Measurements from ENCODE around the gene KRTAP4-12. TPM values are rescaled to one million over a fixed set of nuclear protein-coding genes. Genes with fewer than 3 reads are reported as not detected.
"Not testable (repeated sequence)": the region's sequence is repeated elsewhere in the genome, so short reads cannot be mapped to it uniquely, and the experiment has no call there.

KRTAP4-12 gene
- polyA plus RNA-seq, 12 donors = not detected

DNA sequence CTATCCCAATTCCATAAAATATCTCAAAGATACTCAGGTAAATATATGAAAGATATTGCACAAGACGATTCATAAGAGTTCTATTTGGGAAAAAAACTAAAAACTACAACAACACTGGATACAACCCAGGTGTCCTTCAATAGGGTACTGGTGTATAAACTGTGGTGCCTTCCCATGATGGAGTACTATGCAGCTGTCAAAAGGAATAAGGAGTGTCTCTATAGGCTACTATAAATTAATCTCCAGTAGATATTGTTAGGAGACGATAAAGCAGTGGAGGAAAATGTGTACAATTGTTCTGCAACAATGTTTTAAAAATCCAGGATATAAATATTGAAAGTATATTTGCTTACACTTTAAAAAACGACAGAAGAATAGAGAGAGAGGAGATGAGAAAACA, 2.4 kb upstream of the KRTAP4-12 start:
- no peak for DNase-seq

DNA sequence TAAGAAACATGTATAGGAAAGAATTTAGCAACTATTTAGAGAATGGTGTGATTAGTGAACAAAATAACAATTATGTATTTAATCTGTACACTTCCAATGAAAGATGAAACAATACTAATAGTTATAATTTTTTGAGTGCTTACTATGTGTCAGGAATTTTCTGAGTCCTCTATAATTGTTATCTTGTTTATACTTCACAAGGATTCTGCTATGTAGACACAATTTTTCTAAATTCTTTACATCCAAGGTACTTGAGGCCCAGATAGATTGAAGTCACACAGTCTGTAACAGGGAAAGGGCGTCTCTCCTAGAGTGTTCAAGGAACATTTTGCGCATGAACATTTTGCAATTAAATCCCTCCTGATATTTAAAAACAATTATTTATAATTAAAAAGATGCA, 1.1 kb upstream of the KRTAP4-12 start:
- DNase-seq = no peak

GRCh38 chr17:41123292-41123990, 541 bp downstream of the KRTAP4-12 start:
- DNase-seq = not testable (repeated sequence)

- DNase-seq = no peak
Observed at GRCh38 chr17:41121742-41122141, 2.2 kb downstream of the KRTAP4-12 start.

- DNase-seq = peak; percentile 1
Observed at GRCh38 chr17:41119696-41120690, 4.0 kb downstream of the KRTAP4-12 start.

DNA sequence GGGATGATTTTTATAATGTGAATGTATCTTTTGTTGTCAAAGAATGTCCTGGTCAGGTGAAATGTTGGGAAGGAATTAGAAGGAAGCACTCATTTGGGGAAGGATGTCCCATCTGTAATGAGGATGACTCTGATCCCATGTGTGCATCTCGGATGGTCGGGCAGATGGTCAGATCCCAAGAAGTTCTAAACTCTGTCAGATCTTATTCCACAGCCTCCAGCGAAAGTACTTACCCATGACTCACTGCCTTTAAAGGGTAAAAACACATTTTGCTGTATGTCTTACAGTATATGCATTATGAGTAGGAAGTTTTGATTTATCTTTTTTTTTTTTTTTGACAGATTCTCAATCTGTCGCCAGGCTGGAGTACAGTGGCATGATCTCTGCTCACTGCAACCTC, 5.3 kb downstream of the KRTAP4-12 start:
- DNase-seq = no peak

- DNase-seq = not testable (repeated sequence)
Observed at GRCh38 chr17:41117846-41118386, 6.1 kb downstream of the KRTAP4-12 start, which contains the start of gene KRTAP4-11. KRTAP4-11 (minus strand) TSS chr17:41118373; CDS start chr17:41118315, 58 bp downstream.

GRCh38 chr17:41116297-41116696, 7.7 kb downstream of the KRTAP4-12 start:
- no peak for DNase-seq

GRCh38 chr17:41111151-41111885, 12.7 kb downstream of the KRTAP4-12 start:
- no peak for DNase-seq

DNA sequence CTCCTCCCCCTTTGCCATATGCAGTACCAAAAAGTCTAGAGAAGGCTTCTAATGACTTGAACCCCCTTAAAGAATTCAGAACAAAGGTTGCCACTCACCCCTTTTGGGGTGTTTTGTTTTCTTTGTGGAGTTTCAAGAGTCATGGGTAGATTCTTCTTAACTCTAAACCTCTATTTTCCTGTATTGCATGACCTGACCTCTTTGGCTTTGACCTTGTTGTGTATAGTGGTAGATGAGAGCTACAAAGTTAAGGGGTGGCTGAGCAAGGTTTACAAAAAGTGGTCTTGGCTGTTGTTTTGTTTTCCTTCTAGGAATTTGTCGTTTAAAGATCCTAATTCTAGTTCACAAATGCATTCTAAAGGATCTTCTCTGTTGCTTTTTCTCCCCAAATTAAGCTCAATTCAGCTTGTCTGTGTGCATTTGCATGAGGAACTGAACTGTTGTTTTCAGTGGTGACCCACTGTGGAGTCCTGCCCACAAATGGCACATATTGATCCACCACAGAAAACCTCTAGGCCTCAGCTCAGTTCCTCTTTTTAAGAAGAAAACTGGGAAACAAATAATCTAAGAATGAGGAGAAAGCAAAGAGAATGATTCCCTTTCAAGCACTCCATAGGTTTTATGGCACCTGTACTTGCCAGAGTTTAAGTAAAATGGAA, 15.1 kb downstream of the KRTAP4-12 start:
- DNase-seq = not testable (repeated sequence)

- DNase-seq = no peak
Observed at GRCh38 chr17:41107941-41108450, 16.0 kb downstream of the KRTAP4-12 start.

DNA sequence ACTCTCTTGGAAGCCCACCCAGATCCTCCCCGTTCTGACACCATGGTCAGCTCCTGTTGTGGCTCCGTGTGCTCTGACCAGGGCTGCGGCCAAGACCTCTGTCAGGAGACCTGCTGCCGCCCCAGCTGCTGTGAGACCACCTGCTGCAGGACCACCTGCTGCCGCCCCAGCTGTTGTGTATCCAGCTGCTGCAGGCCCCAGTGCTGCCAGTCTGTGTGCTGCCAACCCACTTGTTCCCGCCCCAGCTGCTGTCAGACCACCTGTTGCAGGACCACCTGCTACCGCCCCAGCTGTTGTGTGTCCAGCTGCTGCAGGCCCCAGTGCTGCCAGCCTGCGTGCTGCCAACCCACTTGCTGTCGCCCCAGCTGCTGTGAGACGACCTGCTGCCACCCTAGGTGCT, 18.6 kb downstream of the KRTAP4-12 start, which contains the start of gene KRTAP4-9:
KRTAP4-9 (plus strand) TSS at position 43 of the 400 bp plus-strand sequence; CDS start at position 43, 0 bp downstream.
- not testable (repeated sequence) for DNase-seq

DNA sequence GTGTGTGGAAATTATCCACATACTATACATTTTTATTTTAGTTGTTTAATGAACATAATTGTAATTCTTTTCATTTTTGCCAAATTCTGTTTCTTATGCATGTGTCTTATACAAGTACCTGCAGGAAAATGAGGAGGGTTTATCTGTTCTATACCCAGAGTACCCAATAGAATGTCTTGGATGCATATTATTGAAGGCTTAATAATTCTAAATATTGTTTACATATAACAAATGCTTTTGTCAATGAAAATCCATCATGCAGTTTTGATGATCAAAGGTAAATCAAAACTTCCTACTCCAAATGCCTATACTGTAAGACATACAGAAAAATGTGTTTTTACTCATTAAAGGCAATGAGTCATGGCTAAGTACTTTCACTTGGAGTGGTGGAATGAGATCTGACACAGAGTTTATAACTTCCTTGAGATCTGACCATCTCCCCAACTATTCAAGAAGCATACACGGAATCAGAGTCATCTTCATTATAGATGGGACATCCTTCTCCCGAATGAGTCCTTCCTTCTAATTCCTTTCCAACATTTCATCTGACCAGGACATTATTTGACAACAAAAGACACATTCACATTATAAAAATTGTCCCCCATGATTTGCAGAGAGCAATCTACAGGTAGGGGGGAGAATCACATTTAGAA, 19.5 kb downstream of the KRTAP4-12 start:
- not testable (repeated sequence) for DNase-seq

DNA sequence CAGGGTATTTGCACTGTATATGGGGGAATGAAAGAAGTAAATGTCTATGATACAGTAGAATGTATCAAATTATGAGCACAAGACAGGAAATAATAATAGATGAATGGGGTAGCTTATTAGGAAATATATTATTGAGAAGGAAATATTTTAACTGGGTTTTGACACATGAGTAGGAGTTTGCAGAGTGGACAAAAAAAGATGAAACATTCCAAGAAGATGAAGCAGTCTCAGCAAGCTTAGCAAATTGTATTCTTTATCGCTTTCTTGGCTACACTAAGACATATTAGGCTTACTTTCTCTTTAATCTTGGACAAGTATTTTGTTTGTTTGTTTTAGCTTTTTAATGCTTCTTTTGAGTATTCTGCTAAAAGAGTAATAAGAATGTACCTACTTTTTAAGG, 20.1 kb downstream of the KRTAP4-12 start:
- DNase-seq = no peak

DNA sequence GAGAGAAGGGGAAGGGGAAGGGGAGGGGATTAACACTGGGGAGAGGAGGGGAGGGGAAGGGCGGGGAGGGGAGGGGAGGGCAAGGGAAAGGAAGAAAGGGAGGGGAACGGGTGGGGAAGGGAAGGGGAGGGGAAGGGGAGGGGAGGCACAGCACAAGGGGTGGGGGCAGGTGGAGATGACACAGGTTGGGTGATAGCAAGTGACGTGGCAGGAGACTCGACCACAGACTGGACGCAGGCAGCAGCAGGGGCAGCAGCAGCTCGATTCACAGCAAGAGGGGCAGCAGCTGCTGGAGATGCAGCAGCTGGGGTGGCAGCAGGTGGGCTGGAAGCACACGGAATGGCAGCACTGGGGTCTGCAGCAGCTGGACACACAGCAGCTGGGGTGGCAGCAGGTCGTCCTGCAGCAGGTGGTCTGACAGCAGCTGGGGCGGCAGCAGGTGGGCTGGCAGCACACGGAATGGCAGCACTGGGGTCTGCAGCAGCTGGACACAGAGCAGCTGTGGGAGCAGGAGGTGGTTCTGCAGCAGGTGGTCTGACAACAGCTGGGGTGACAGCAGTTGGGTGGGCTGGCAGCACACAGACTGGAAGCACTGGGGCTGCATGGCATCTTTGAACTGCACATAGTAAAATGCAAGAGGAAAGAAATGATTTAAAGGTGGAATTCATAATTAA, 22.3 kb downstream of the KRTAP4-12 start, which contains the start of gene KRTAP4-16:
KRTAP4-16 (minus strand) TSS at position 624 of the 674 bp plus-strand sequence; CDS start at position 624, 0 bp downstream.
- no peak for DNase-seq

DNA sequence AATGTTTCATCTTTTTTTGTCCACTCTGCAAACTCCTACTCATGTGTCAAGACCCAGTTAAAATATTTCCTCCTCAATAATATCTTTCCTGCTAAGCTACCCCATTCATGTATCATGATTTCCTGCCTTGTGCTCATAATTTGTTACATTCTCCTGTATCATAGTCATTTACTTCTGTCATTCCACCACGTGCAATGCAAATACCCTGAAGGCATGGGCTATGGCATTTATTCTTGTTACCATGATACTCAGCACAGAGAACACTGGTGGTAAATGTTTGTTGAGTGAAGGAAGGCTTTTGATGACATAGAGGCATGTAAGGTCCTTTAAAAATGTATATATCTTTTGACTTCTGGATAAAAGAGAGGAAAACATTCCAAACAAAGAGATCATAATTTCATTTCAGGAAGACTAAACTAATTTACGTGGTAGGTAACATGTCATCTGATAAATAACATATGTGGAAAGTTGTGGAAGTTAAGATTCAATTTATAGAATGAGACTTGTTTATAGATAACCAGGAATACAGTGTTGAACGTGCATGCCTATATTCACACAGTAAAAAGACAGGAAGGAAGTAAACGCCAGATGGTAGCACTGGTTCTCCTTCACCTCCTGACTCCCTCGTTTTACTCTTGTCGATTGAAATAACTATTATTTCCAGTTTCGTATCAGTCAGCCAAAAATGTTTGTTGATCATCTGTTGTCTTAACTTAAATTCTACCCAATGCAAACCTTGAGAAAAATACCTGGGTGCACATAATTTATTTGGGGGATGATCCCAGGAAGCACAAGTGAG, 24.1 kb downstream of the KRTAP4-12 start:
- not testable (repeated sequence) for DNase-seq

DNA sequence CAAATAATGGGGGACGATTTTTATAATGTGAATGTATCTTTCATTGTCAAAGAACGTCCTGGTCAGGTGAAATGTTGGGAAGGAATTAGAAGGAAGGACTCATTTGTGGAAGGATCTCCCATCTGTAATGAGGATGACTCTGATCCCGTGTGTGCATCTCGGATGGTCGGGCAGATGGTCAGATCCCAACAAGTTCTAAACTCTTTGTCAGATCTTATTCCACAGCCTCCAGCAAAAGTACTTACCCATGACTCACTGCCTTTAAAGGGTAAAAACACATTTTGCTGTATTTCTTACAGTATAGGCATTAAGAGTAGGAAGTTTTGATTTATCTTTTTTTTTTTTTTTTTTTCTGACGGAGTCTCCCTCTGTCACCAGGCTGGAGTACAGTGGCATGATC, 25.5 kb downstream of the KRTAP4-12 start:
- no peak for DNase-seq

- DNase-seq = no peak
Observed at GRCh38 chr17:41098042-41098441, 25.9 kb downstream of the KRTAP4-12 start, which contains the start of gene KRTAP4-8. KRTAP4-8 (minus strand) TSS chr17:41098142; CDS start chr17:41098084, 58 bp downstream.

Measured in muscle of arm (tissue), 12 donors.